ENCODE data around the gene SH3BP2. TPM values are rescaled to one million over a fixed set of nuclear protein-coding genes. Genes with fewer than 3 reads are reported as not detected.
A peak's percentile ranks its signal among the peaks of the same experiment; 100 is the strongest.

Gene SH3BP2
- total and polyA plus RNA-seq, 10 of the 15 experiments (the other 5 are each of a cell fraction or from before 2014, with no cell fraction given), result 1.1 to 61.8 (median 23.9) TPM

DNA sequence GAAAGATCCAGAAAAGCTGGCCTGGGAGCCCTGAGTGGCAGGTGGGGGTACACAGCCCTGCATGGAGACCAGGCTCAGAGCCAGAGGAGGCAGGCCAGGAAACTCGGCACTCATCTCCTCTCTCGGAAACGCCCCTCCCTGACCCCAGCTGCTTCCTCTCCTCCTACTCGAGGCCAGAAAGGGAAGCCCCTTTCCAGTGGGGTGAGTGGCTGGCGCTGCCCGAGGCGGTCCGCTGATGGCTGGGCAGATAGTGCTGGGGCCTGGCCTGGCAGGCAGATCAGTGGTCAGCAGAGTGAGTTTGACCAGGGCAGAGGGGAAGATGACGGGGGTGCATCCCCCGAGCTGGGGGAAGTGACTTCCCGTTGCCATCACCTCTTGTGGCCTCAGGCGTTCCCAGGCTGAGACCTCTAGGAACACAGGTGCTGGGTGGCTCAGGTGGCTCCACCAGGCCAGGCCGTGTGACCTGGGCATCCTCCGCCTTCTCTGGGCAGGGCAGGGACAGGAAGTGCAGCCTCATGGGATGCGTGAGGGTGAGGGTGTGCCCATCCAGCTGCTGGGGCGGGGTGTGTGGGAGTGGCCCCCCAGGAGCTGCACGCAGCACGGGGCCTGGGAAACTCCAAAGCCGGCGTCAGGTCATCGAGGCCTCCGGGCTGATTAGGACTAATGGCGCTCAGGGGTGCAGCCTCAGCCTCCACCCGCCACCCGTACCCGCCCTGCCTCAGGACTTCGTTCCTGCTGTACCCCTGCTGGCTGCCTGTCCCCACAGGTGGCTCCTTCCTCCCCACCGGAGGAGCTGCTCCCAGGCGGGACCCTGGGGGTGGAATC lies 5.7 kb downstream of the SH3BP2 start (continued):
- TF ChIP-seq, protein P1, sequence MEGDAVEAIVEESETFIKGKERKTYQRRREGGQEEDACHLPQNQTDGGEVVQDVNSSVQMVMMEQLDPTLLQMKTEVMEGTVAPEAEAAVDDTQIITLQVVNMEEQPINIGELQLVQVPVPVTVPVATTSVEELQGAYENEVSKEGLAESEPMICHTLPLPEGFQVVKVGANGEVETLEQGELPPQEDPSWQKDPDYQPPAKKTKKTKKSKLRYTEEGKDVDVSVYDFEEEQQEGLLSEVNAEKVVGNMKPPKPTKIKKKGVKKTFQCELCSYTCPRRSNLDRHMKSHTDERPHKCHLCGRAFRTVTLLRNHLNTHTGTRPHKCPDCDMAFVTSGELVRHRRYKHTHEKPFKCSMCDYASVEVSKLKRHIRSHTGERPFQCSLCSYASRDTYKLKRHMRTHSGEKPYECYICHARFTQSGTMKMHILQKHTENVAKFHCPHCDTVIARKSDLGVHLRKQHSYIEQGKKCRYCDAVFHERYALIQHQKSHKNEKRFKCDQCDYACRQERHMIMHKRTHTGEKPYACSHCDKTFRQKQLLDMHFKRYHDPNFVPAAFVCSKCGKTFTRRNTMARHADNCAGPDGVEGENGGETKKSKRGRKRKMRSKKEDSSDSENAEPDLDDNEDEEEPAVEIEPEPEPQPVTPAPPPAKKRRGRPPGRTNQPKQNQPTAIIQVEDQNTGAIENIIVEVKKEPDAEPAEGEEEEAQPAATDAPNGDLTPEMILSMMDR (IDR thresholded peaks at IDR 0.05 in 2 of 3, conservative IDR thresholded peaks at IDR 0.05 in 1 of 3; ENCODE audit: control insufficient read depth in 2 of 3, extremely low read depth in 1 of 3, insufficient read depth in 1 of 3, low read depth in 3 of 3, low read length in 3 of 3), result no peak
- TF ChIP-seq, protein P2, sequence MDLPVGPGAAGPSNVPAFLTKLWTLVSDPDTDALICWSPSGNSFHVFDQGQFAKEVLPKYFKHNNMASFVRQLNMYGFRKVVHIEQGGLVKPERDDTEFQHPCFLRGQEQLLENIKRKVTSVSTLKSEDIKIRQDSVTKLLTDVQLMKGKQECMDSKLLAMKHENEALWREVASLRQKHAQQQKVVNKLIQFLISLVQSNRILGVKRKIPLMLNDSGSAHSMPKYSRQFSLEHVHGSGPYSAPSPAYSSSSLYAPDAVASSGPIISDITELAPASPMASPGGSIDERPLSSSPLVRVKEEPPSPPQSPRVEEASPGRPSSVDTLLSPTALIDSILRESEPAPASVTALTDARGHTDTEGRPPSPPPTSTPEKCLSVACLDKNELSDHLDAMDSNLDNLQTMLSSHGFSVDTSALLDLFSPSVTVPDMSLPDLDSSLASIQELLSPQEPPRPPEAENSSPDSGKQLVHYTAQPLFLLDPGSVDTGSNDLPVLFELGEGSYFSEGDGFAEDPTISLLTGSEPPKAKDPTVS (IDR thresholded peaks at IDR 0.05; ENCODE audit: low read depth, low read length), result no peak
- no peak for TF ChIP-seq FOS (IDR thresholded peaks at IDR 0.05; ENCODE audit: borderline replicate concordance, extremely low read depth, insufficient read length)
- TF ChIP-seq IKZF1 (conservative IDR thresholded peaks at IDR 0.05), result peak; percentile 87
- TF ChIP-seq YBX1 (IDR thresholded peaks at IDR 0.05), result no peak
- TF ChIP-seq POU2F2 (IDR thresholded peaks at IDR 0.05; ENCODE audit: borderline replicate concordance, low read depth, low read length), result no peak
- TF ChIP-seq EED (IDR thresholded peaks at IDR 0.05; ENCODE audit: low read depth), result peak; percentile 76; the same call in 1 of the 2 replicates
- TF ChIP-seq CHD1 (IDR thresholded peaks at IDR 0.05; ENCODE audit: low read depth, low read length), result no peak
- TF ChIP-seq, protein P3, sequence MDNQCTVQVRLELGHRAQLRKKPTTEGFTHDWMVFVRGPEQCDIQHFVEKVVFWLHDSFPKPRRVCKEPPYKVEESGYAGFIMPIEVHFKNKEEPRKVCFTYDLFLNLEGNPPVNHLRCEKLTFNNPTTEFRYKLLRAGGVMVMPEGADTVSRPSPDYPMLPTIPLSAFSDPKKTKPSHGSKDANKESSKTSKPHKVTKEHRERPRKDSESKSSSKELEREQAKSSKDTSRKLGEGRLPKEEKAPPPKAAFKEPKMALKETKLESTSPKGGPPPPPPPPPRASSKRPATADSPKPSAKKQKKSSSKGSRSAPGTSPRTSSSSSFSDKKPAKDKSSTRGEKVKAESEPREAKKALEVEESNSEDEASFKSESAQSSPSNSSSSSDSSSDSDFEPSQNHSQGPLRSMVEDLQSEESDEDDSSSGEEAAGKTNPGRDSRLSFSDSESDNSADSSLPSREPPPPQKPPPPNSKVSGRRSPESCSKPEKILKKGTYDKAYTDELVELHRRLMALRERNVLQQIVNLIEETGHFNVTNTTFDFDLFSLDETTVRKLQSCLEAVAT (IDR thresholded peaks at IDR 0.05), result peak; percentile 34; the same call in 1 of the 2 replicates
- TF ChIP-seq, protein P4, sequence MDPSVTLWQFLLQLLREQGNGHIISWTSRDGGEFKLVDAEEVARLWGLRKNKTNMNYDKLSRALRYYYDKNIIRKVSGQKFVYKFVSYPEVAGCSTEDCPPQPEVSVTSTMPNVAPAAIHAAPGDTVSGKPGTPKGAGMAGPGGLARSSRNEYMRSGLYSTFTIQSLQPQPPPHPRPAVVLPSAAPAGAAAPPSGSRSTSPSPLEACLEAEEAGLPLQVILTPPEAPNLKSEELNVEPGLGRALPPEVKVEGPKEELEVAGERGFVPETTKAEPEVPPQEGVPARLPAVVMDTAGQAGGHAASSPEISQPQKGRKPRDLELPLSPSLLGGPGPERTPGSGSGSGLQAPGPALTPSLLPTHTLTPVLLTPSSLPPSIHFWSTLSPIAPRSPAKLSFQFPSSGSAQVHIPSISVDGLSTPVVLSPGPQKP (IDR thresholded peaks at IDR 0.05; ENCODE audit: low read depth, low read length), result no peak
- TF ChIP-seq RCOR1 (conservative IDR thresholded peaks at IDR 0.05; ENCODE audit: low read depth, low read length), result no peak
- TF ChIP-seq STAT3 (IDR thresholded peaks at IDR 0.05; ENCODE audit: low read depth, low read length), result no peak
- no peak for TF ChIP-seq MXI1 (IDR thresholded peaks at IDR 0.05; ENCODE audit: low read depth, low read length)
- TF ChIP-seq IRF4 (IDR thresholded peaks at IDR 0.05; ENCODE audit: low read depth, low read length), result no peak
- TF ChIP-seq CBX3 (IDR thresholded peaks at IDR 0.05; ENCODE audit: borderline replicate concordance, low read depth), result no peak
- TF ChIP-seq GABPA (IDR thresholded peaks at IDR 0.05; ENCODE audit: low read depth), result no peak
- TF ChIP-seq, protein P5, sequence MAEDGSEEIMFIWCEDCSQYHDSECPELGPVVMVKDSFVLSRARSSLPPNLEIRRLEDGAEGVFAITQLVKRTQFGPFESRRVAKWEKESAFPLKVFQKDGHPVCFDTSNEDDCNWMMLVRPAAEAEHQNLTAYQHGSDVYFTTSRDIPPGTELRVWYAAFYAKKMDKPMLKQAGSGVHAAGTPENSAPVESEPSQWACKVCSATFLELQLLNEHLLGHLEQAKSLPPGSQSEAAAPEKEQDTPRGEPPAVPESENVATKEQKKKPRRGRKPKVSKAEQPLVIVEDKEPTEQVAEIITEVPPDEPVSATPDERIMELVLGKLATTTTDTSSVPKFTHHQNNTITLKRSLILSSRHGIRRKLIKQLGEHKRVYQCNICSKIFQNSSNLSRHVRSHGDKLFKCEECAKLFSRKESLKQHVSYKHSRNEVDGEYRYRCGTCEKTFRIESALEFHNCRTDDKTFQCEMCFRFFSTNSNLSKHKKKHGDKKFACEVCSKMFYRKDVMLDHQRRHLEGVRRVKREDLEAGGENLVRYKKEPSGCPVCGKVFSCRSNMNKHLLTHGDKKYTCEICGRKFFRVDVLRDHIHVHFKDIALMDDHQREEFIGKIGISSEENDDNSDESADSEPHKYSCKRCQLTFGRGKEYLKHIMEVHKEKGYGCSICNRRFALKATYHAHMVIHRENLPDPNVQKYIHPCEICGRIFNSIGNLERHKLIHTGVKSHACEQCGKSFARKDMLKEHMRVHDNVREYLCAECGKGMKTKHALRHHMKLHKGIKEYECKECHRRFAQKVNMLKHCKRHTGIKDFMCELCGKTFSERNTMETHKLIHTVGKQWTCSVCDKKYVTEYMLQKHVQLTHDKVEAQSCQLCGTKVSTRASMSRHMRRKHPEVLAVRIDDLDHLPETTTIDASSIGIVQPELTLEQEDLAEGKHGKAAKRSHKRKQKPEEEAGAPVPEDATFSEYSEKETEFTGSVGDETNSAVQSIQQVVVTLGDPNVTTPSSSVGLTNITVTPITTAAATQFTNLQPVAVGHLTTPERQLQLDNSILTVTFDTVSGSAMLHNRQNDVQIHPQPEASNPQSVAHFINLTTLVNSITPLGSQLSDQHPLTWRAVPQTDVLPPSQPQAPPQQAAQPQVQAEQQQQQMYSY (CRISPR knock-in tag; IDR thresholded peaks at IDR 0.05), result no peak
